Duodenal mucosa (tissue), 2 donors: ENCODE measurements around the gene VPS18.

Experiments
- H3K27ac ChIP-seq: one replicate; pipeline ENCODE4 v1.7.0; 2013; ENCODE audit warnings: low read depth, low read length
- H3K27me3 ChIP-seq, 2 donors: one replicate each; pipeline ENCODE4 v1.7.0; 2013; ENCODE audit warnings: low read length in 2 of 2, control low read depth in 1 of 2; ENCODE audit not compliant: insufficient read depth in 2 of 2, control insufficient read depth in 1 of 2
- H3K36me3 ChIP-seq, 2 donors: one replicate each; pipeline ENCODE4 v1.7.0; 2013; ENCODE audit warnings: low read length in 2 of 2, control low read depth in 1 of 2; ENCODE audit not compliant: insufficient read depth in 2 of 2, control insufficient read depth in 1 of 2
- H3K4me1 ChIP-seq, 2 donors: one replicate each; pipeline ENCODE4 v1.7.0; 2013; ENCODE audit warnings: low read length in 2 of 2, control low read depth in 1 of 2; ENCODE audit not compliant: insufficient read depth in 2 of 2, control insufficient read depth in 1 of 2
- H3K4me3 ChIP-seq, 2 donors: one replicate each; pipeline ENCODE4 v1.7.0; 2013; ENCODE audit warnings: low read length in 2 of 2, low read depth in 1 of 2
- H3K9ac ChIP-seq, 2 donors: one replicate each; pipeline ENCODE4 v1.7.0; 2013; ENCODE audit warnings: low read length in 2 of 2, low read depth in 1 of 2
- H3K9me3 ChIP-seq, 2 donors: one replicate each; pipeline ENCODE4 v1.7.0; 2013; ENCODE audit warnings: low read length in 2 of 2, control low read depth in 1 of 2; ENCODE audit not compliant: control insufficient read depth in 1 of 2

Gene VPS18

GRCh38 chr15:40929660-40930429, 35.6 kb downstream of the VPS18 start:
- Histone ChIP-seq H3K9ac (peak overlapping the region; percentile 25 to 54), H3K27ac (peak overlapping the region; percentile 32), H3K4me1 (peaks cover 69 to 79% of the 10 kb centered on the region in 2 donors)

GRCh38 chr15:40930430-40931299, 36.4 kb downstream of the VPS18 start:
- H3K36me3 ChIP-seq: peaks cover 0 to 2% of the 10 kb centered on the region in 2 donors
- peaks cover 17 to 36% of the 10 kb centered on the region in 2 donors for H3K27me3 ChIP-seq
- H3K9me3 ChIP-seq: no peaks in the 10 kb centered on the region
- H3K4me1 ChIP-seq: peaks cover 65 to 72% of the 10 kb centered on the region in 2 donors
- H3K27ac ChIP-seq: no peak overlapping the region
- H3K9ac ChIP-seq: peak overlapping the region; percentile 25 to 27
- peak overlapping the region; percentile 60 to 75 for H3K4me3 ChIP-seq

More at GRCh38 chr15:40929660-40930429, 35.6 kb downstream of the VPS18 start:
- Histone ChIP-seq H3K27me3 (peaks cover 17 to 36% of the 10 kb centered on the region in 2 donors), H3K9me3 (no peaks in the 10 kb centered on the region), H3K36me3 (no peaks in the 10 kb centered on the region), H3K4me3 (peak overlapping the region; percentile 60 to 75)

GRCh38 chr15:40931300-40932142, 37.3 kb downstream of the VPS18 start:
- H3K27me3 ChIP-seq: peaks cover 16 to 30% of the 10 kb centered on the region in 2 donors
- H3K9ac ChIP-seq: peak overlapping the region in 1 of 2 donors; percentile 27
- no peaks in the 10 kb centered on the region for H3K9me3 ChIP-seq
- no peak overlapping the region for H3K27ac ChIP-seq
- peaks cover 0 to 8% of the 10 kb centered on the region in 2 donors for H3K36me3 ChIP-seq
- H3K4me3 ChIP-seq: peak overlapping the region; percentile 60 to 75
- peaks cover 60 to 63% of the 10 kb centered on the region in 2 donors for H3K4me1 ChIP-seq

GRCh38 chr15:40932156-40932555, 37.9 kb downstream of the VPS18 start:
- Histone ChIP-seq H3K36me3 (peaks cover 0 to 8% of the 10 kb centered on the region in 2 donors), H3K4me3 (peak overlapping the region; percentile 60 to 75), H3K4me1 (peaks cover 53 to 57% of the 10 kb centered on the region in 2 donors), H3K9ac (peak overlapping the region in 1 of 2 donors; percentile 6), H3K9me3 (no peaks in the 10 kb centered on the region), H3K27me3 (peaks cover 10 to 24% of the 10 kb centered on the region in 2 donors), H3K27ac (no peak overlapping the region)

- Histone ChIP-seq H3K4me3 (peak overlapping the region; percentile 60 to 75), H3K9me3 (no peaks in the 10 kb centered on the region), H3K27me3 (peaks cover 6 to 20% of the 10 kb centered on the region in 2 donors), H3K27ac (no peak overlapping the region), H3K36me3 (peaks cover 0 to 8% of the 10 kb centered on the region in 2 donors), H3K9ac (peak overlapping the region in 1 of 2 donors; percentile 38), H3K4me1 (peaks cover 50 to 52% of the 10 kb centered on the region in 2 donors)
Observed at GRCh38 chr15:40932649-40933516, 38.6 kb downstream of the VPS18 start.

GRCh38 chr15:40933517-40933902, 39.3 kb downstream of the VPS18 start:
- H3K27ac ChIP-seq: no peak overlapping the region
- peaks cover 0 to 8% of the 10 kb centered on the region in 2 donors for H3K36me3 ChIP-seq
- H3K9me3 ChIP-seq: no peaks in the 10 kb centered on the region
- H3K27me3 ChIP-seq: peaks cover 5 to 20% of the 10 kb centered on the region in 2 donors
- peaks cover 47 to 50% of the 10 kb centered on the region in 2 donors for H3K4me1 ChIP-seq
- peak overlapping the region in 1 of 2 donors; percentile 38 for H3K9ac ChIP-seq
- H3K4me3 ChIP-seq: peak overlapping the region in 1 of 2 donors; percentile 26

GRCh38 chr15:40934457-40934856, 40.2 kb downstream of the VPS18 start:
- Histone ChIP-seq H3K27me3 (peaks cover 0 to 20% of the 10 kb centered on the region in 2 donors), H3K36me3 (peaks cover 0 to 8% of the 10 kb centered on the region in 2 donors), H3K9me3 (no peaks in the 10 kb centered on the region), H3K4me1 (peaks cover 41 to 42% of the 10 kb centered on the region in 2 donors), H3K4me3 (no peak overlapping the region), H3K27ac (no peak overlapping the region), H3K9ac (no peak overlapping the region)

- no peak overlapping the region for H3K9ac ChIP-seq
- no peak overlapping the region for H3K27ac ChIP-seq
- peaks cover 34 to 41% of the 10 kb centered on the region in 2 donors for H3K4me1 ChIP-seq
- H3K4me3 ChIP-seq: no peak overlapping the region
- no peaks in the 10 kb centered on the region for H3K9me3 ChIP-seq
- peaks cover 0 to 5% of the 10 kb centered on the region in 2 donors for H3K27me3 ChIP-seq
- peaks cover 0 to 8% of the 10 kb centered on the region in 2 donors for H3K36me3 ChIP-seq
Observed at GRCh38 chr15:40936234-40936708, 42.0 kb downstream of the VPS18 start.
